Measurements from ENCODE around the gene ANKRD11. TPM values are rescaled to one million over a fixed set of nuclear protein-coding genes. Genes with fewer than 3 reads are reported as not detected.

The ANKRD11 gene
- total and polyA plus RNA-seq, 2 donors (not counting 3 experiments of a cell fraction or from before 2014, with no cell fraction given) = 55.8 to 191 TPM

GRCh38 chr16:89295915-89296314 is 194.4 kb downstream of the ANKRD11 start:
- CTCF ChIA-PET = interaction anchor here (0.8 kb wide), 1 partner anchor 31 kb away, joined by 3 read pairs; no protein-coding TSS in a partner anchor

More at GRCh38 chr16:89295915-89296314, 194.4 kb downstream of the ANKRD11 start:
- no peak for FAIRE-seq
- H3K9me3 ChIP-seq (replicated peaks; ENCODE audit: control insufficient read depth, insufficient read depth, low read length) = no peaks in the 10 kb centered on the region
- H3K27me3 ChIP-seq (ENCODE audit: control insufficient read depth in 2 of 2, insufficient read depth in 2 of 2, low read length in 2 of 2) = no peaks in the 10 kb centered on the region
- H4K20me1 ChIP-seq (replicated peaks; ENCODE audit: control insufficient read depth, extremely low read depth, insufficient read depth, low read length) = no peaks in the 10 kb centered on the region
- no peak for DNase-seq (ENCODE audit: low read depth, low spot score)
- H3K79me2 ChIP-seq (ENCODE audit: control insufficient read depth, insufficient read depth, low read length) = peaks cover 85% of the 10 kb centered on the region
- no peak overlapping the region for H3K27ac ChIP-seq (ENCODE audit: insufficient read depth, low read depth, low read length)
- H3K4me2 ChIP-seq (ENCODE audit: insufficient read depth, low read length) = no peak overlapping the region
- intact Hi-C loops (cut with micrococcal nuclease) = no loop called here
- POLR2A ChIA-PET = no interaction called here
- no peak overlapping the region for H3K9ac ChIP-seq (replicated peaks; ENCODE audit: extremely low read depth, insufficient read depth, low read length)
- no peaks in the 10 kb centered on the region for H3K9me1 ChIP-seq (replicated peaks; ENCODE audit: control insufficient read depth, extremely low read depth, insufficient read depth, low read length)
- TF ChIP-seq MYC (IDR thresholded peaks at IDR 0.05; ENCODE audit: low read depth, low read length) = no peak
- TF ChIP-seq, protein P1, sequence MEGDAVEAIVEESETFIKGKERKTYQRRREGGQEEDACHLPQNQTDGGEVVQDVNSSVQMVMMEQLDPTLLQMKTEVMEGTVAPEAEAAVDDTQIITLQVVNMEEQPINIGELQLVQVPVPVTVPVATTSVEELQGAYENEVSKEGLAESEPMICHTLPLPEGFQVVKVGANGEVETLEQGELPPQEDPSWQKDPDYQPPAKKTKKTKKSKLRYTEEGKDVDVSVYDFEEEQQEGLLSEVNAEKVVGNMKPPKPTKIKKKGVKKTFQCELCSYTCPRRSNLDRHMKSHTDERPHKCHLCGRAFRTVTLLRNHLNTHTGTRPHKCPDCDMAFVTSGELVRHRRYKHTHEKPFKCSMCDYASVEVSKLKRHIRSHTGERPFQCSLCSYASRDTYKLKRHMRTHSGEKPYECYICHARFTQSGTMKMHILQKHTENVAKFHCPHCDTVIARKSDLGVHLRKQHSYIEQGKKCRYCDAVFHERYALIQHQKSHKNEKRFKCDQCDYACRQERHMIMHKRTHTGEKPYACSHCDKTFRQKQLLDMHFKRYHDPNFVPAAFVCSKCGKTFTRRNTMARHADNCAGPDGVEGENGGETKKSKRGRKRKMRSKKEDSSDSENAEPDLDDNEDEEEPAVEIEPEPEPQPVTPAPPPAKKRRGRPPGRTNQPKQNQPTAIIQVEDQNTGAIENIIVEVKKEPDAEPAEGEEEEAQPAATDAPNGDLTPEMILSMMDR (IDR thresholded peaks at IDR 0.05; ENCODE audit: extremely low read depth in 1 of 2, insufficient read depth in 1 of 2, low read depth in 1 of 2, low read length in 2 of 2) = no peak
- TF ChIP-seq JUN (IDR thresholded peaks at IDR 0.05; ENCODE audit: borderline replicate concordance, insufficient read depth, insufficient read length, low read depth) = no peak
- no peak for TF ChIP-seq EZH2 (IDR thresholded peaks at IDR 0.05; ENCODE audit: borderline replicate concordance, low read depth, low read length, severe bottlenecking)
- TF ChIP-seq POLR2AphosphoS5 (IDR thresholded peaks at IDR 0.05; ENCODE audit: insufficient read depth, low read depth, low read length) = no peak
- TF ChIP-seq POLR2A (IDR thresholded peaks at IDR 0.05; ENCODE audit: low read depth, low read length) = no peak
- TF ChIP-seq FOS (IDR thresholded peaks at IDR 0.05; ENCODE audit: borderline replicate concordance, insufficient read depth, low read length) = no peak
- TF ChIP-seq MAX (IDR thresholded peaks at IDR 0.05; ENCODE audit: insufficient read depth, insufficient read length) = no peak
- TF ChIP-seq GATA2 (IDR thresholded peaks at IDR 0.05; ENCODE audit: insufficient read depth, insufficient read length, low read depth, low read length) = no peak
- H3K36me3 ChIP-seq (ENCODE audit: control insufficient read depth in 2 of 2, extremely low read depth in 1 of 2, insufficient read depth in 2 of 2, low read length in 2 of 2) = peaks cover 0 to 6% of the 10 kb centered on the region in 2 experiments
- peaks cover 17% of the 10 kb centered on the region for H3K4me1 ChIP-seq (ENCODE audit: control insufficient read depth, extremely low read depth, insufficient read depth, low read length)
- no peak overlapping the region for H2AFZ ChIP-seq (ENCODE audit: low read depth, low read length)
- BruUV-seq (replicated peaks) = no TSS peak
- no peak overlapping the region for H3K4me3 ChIP-seq (replicated peaks in 1 of 3; ENCODE audit: insufficient read depth in 1 of 3, low read depth in 1 of 3, low read length in 3 of 3)
- dilution Hi-C loops (cut with MboI; ENCODE audit: extremely low pct_ligation_motif_present, low sequenced_read_pairs) = no loop called here
